GM19438 (cell line): ENCODE measurements around the gene CPSF4.

Experiments used
- ATAC-seq: cut with Tn5 transposase; IDR thresholded peaks from one replicate; pipeline ENCODE4 v1.9.1; 2021; ENCODE audit warnings: low read depth; ENCODE audit not compliant: unreplicated experiment

CPSF4 gene

GRCh38 chr7:99446096-99446495, 7.4 kb downstream of the CPSF4 start:
- no peak for ATAC-seq

- ATAC-seq = no peak
Observed at GRCh38 chr7:99447943-99448342, 9.2 kb downstream of the CPSF4 start.

GRCh38 chr7:99448855-99449254, 10.1 kb downstream of the CPSF4 start:
- ATAC-seq = no peak

GRCh38 chr7:99449326-99449725, 10.6 kb downstream of the CPSF4 start:
- ATAC-seq = no peak

- ATAC-seq = no peak
Observed at GRCh38 chr7:99451936-99452335, 13.2 kb downstream of the CPSF4 start.

- no peak for ATAC-seq
Observed at GRCh38 chr7:99452541-99452940, 13.8 kb downstream of the CPSF4 start.

GRCh38 chr7:99453105-99453504, 14.4 kb downstream of the CPSF4 start:
- no peak for ATAC-seq

GRCh38 chr7:99455874-99456273, 17.1 kb downstream of the CPSF4 start:
- ATAC-seq = no peak

GRCh38 chr7:99456288-99456687, 17.5 kb downstream of the CPSF4 start:
- ATAC-seq = no peak

- ATAC-seq = no peak
Observed at GRCh38 chr7:99457050-99457649, 18.4 kb downstream of the CPSF4 start.

- ATAC-seq = no peak
Observed at GRCh38 chr7:99457650-99458493, 19.1 kb downstream of the CPSF4 start.

GRCh38 chr7:99459087-99459486, 20.3 kb downstream of the CPSF4 start:
- ATAC-seq = no peak

- no peak for ATAC-seq
Observed at GRCh38 chr7:99460651-99461050, 21.9 kb downstream of the CPSF4 start.

- no peak for ATAC-seq
Observed at GRCh38 chr7:99461221-99461620, 22.5 kb downstream of the CPSF4 start.

- ATAC-seq = no peak
Observed at GRCh38 chr7:99465421-99465768, 26.7 kb downstream of the CPSF4 start.

- ATAC-seq = no peak
Observed at GRCh38 chr7:99468336-99468918, 29.7 kb downstream of the CPSF4 start.

GRCh38 chr7:99469381-99470065, 30.8 kb downstream of the CPSF4 start:
- no peak for ATAC-seq

GRCh38 chr7:99472561-99473314, 34.0 kb downstream of the CPSF4 start, which contains the start of gene ZNF789:
Gene ZNF789, plus strand, starts transcription at chr7:99472890. Its CDS starts 3,567 bp downstream, at chr7:99476457.
- ATAC-seq = peak; percentile 92

GRCh38 chr7:99473315-99473596, 34.5 kb downstream of the CPSF4 start:
- ATAC-seq = peak; percentile 5

- ATAC-seq = no peak
Observed at GRCh38 chr7:99476107-99476506, 37.4 kb downstream of the CPSF4 start.
